Epithelial cell of esophagus (primary cell): ENCODE results near the gene SYCP1.
"Not testable (repeated sequence)": the region's sequence is repeated elsewhere in the genome, so short reads cannot be mapped to it uniquely, and the experiment has no call there.

Experiments used
- DNase-seq: peaks from one replicate; pipeline ENCODE4 v3.0.0; 2010; ENCODE audit warnings: low read depth
- H3K4me3 ChIP-seq: 2 replicates; pipeline ENCODE4 v1.5.1; 2011; ENCODE audit warnings: mild to moderate bottlenecking, low read length, control low read depth
- CTCF ChIP-seq: IDR thresholded peaks from 2 replicates; pipeline ENCODE4 v1.5.1; 2011; ENCODE audit warnings: low read depth, mild to moderate bottlenecking, low read length, control low read depth, inconsistent platforms; ENCODE audit not compliant: insufficient read depth; ENCODE audit errors: missing control alignments

The SYCP1 gene

GRCh38 chr1:114892194-114892918, 37.7 kb downstream of the SYCP1 start:
- no peak for TF ChIP-seq CTCF
- DNase-seq, result no peak
- no peak overlapping the region for H3K4me3 ChIP-seq

- H3K4me3 ChIP-seq, result no peak overlapping the region
- DNase-seq, result no peak
- TF ChIP-seq CTCF, result no peak
Measured at GRCh38 chr1:114896795-114897194, 42.1 kb downstream of the SYCP1 start.

- no peak overlapping the region for H3K4me3 ChIP-seq
- DNase-seq, result no peak
- TF ChIP-seq CTCF, result no peak
Measured at GRCh38 chr1:114901814-114902213, 47.2 kb downstream of the SYCP1 start.

GRCh38 chr1:114902343-114902742, 47.7 kb downstream of the SYCP1 start:
- H3K4me3 ChIP-seq, result no peak overlapping the region
- TF ChIP-seq CTCF, result no peak
- DNase-seq, result no peak

GRCh38 chr1:114903480-114903879, 48.8 kb downstream of the SYCP1 start:
- no peak for DNase-seq
- no peak for TF ChIP-seq CTCF
- no peak overlapping the region for H3K4me3 ChIP-seq

GRCh38 chr1:114915720-114916119, 61.1 kb downstream of the SYCP1 start:
- DNase-seq, H3K4me3 ChIP-seq: not testable (repeated sequence)

GRCh38 chr1:114926607-114927006, 71.9 kb downstream of the SYCP1 start:
- no peak for DNase-seq
- TF ChIP-seq CTCF, result no peak
- H3K4me3 ChIP-seq, result no peak overlapping the region

- TF ChIP-seq CTCF, result no peak
- H3K4me3 ChIP-seq, result no peak overlapping the region
- DNase-seq, result no peak
Measured at GRCh38 chr1:114927401-114927800, 72.7 kb downstream of the SYCP1 start.
